K562 (cell line): ENCODE measurements around the gene TMCC1. TPM values are rescaled to one million over a fixed set of nuclear protein-coding genes. Genes with fewer than 3 reads are reported as not detected.

Source experiments
- ATAC-seq: fragments of 200-7000 bp; cut with Tn5 transposase; 3 replicates; pipeline ENCODE4 v1.9.1; 2020; ENCODE audit warnings: moderate library complexity
- BruUV-seq: library from RNA; stranded (reverse); fragments of 400-500 nt; replicated peaks from 2 replicates; lab custom pipeline; 2021; lab: Mats Ljungman, UMichigan
- CTCF ChIA-PET: fragments of 300-600 bp; formaldehyde crosslinking; extraction: SDS; loops from one replicate; lab custom pipeline; 2021; ENCODE audit warnings: low intra/inter-chr PET ratio; lab: Yijun Ruan, JAX
- POLR2A ChIA-PET: fragments of 300-600, 350-650 bp; sonication (Branson Sonifier 250); formaldehyde crosslinking; extraction: SDS; loops from one replicate; lab custom pipeline; 2021; ENCODE audit warnings: antibody characterized with exemption, inconsistent platforms; lab: Yijun Ruan, JAX
- DNase-seq, 4 experiments: peaks; one replicate each; pipeline versions ENCODE4 v3.0.0 to v3.0.0-alpha.2; 2011 to 2018; ENCODE audit warnings: low spot score in 3 of 4, mixed read lengths in 3 of 4; ENCODE audit errors: extremely low read depth in 1 of 4
- FAIRE-seq: peaks from 2 replicates; lab custom pipeline; 2011; peaks lifted over from hg19 to GRCh38; lab: Jason Lieb, UNC
- H2AFZ ChIP-seq: 2 replicates; pipeline ENCODE4 v1.6.0; 2011; ENCODE audit warnings: low read depth, low read length, control low read depth, inconsistent platforms
- H3K27ac ChIP-seq: fragments of 200-600 bp; 3 replicates; pipeline ENCODE4 v1.8.0; 2011; ENCODE audit warnings: low read depth, mild to moderate bottlenecking, control low read depth, inconsistent platforms, low read length, moderate library complexity, mixed read lengths; ENCODE audit errors: extremely low read depth
- H3K27me3 ChIP-seq, 2 experiments: fragments of 300-600 bp in 1 of 2; 2 replicates in 1 of 2; 3 replicates in 1 of 2; pipeline versions ENCODE4 v1.6.0 to v1.8.0; 2011; ENCODE audit warnings: inconsistent platforms in 2 of 2, low read length in 2 of 2, mild to moderate bottlenecking in 1 of 2, mixed read lengths in 1 of 2, moderate library complexity in 1 of 2; ENCODE audit not compliant: control insufficient read depth in 2 of 2, insufficient read depth in 2 of 2
- H3K36me3 ChIP-seq: fragments of 300-600 bp; 3 replicates; pipeline ENCODE4 v1.8.0; 2011; ENCODE audit warnings: mild to moderate bottlenecking, low read length, inconsistent platforms; ENCODE audit not compliant: control insufficient read depth, insufficient read depth
- H3K4me1 ChIP-seq, 2 experiments: fragments of 200-600 bp in 1 of 2; replicated peaks in 1 of 2; 2 replicates in 1 of 2; 3 replicates in 1 of 2; pipeline versions ENCODE4 v1.5.1 to v1.8.0; 2011; ENCODE audit warnings: inconsistent platforms in 2 of 2, low read length in 2 of 2, mild to moderate bottlenecking in 1 of 2, mixed read lengths in 1 of 2, moderate library complexity in 1 of 2; ENCODE audit not compliant: control insufficient read depth in 2 of 2, insufficient read depth in 2 of 2
- H3K4me2 ChIP-seq: 2 replicates; pipeline ENCODE4 v1.6.1; 2011; ENCODE audit warnings: low read length, control low read depth, inconsistent platforms, mixed read lengths; ENCODE audit not compliant: insufficient read depth
- H3K4me3 ChIP-seq: fragments of 200-600 bp; sonication (generic), shearing (Covaris generic); 2 replicates; pipeline ENCODE4 v1.5.1; 2016; ENCODE audit warnings: control low read depth, inconsistent platforms
- H3K79me2 ChIP-seq: fragments of 200-600 bp; 3 replicates; pipeline ENCODE4 v1.8.0; 2011; ENCODE audit warnings: low read length, inconsistent platforms; ENCODE audit not compliant: control insufficient read depth, insufficient read depth
- H3K9ac ChIP-seq, 2 experiments: 2 replicates each; pipeline versions ENCODE4 v1.6.0 to v1.6.1; 2011; ENCODE audit warnings: low read depth in 2 of 2, low read length in 2 of 2, control low read depth in 1 of 2, inconsistent platforms in 1 of 2, mild to moderate bottlenecking in 1 of 2, mixed read lengths in 1 of 2; ENCODE audit not compliant: insufficient read depth in 1 of 2
- H3K9me1 ChIP-seq: one replicate; pipeline ENCODE4 v1.6.0; 2011; ENCODE audit warnings: inconsistent platforms, mild to moderate bottlenecking, low read length, moderate library complexity; ENCODE audit not compliant: control insufficient read depth, insufficient read depth
- H3K9me3 ChIP-seq: replicated peaks from 2 replicates; pipeline ENCODE4 v1.5.1; 2011; ENCODE audit warnings: low read depth, low read length, inconsistent platforms; ENCODE audit not compliant: control insufficient read depth, insufficient read depth
- H4K20me1 ChIP-seq: replicated peaks from 2 replicates; pipeline ENCODE4 v1.6.1; 2011; ENCODE audit warnings: low read length, inconsistent platforms, mixed read lengths; ENCODE audit not compliant: control insufficient read depth, insufficient read depth
- ARID1B ChIP-seq: fragments of 450-650 bp; IDR thresholded peaks from 2 replicates; pipeline ENCODE4 v1.6.1; 2016; ENCODE audit warnings: antibody characterized with exemption, mild to moderate bottlenecking, inconsistent platforms
- HDGF ChIP-seq: fragments of 450-650 bp; IDR thresholded peaks from 2 replicates; pipeline ENCODE4 v1.6.1; 2016
- HNRNPLL ChIP-seq: fragments of 200-400 bp; formaldehyde crosslinking; IDR thresholded peaks from 2 replicates; pipeline ENCODE4 v1.6.1; 2017; ENCODE audit warnings: low read length, low read depth, mild to moderate bottlenecking; ENCODE audit not compliant: poor library complexity, severe bottlenecking
- JUND ChIP-seq, 2 experiments: IDR thresholded peaks; 2 replicates in 1 of 2; 3 replicates in 1 of 2; pipeline ENCODE4 v1.6.1; 2011; ENCODE audit warnings: borderline replicate concordance in 2 of 2, low read depth in 2 of 2, low read length in 2 of 2, improper control_type of control experiment in 1 of 2, missing biosample characterization in 1 of 2, missing genetic modification characterization in 1 of 2, missing genetic modification reagents in 1 of 2
- MXI1 ChIP-seq: IDR thresholded peaks from 2 replicates; pipeline ENCODE4 v1.6.1; 2011; ENCODE audit warnings: low read depth, mild to moderate bottlenecking, improper control_type of control experiment, low read length
- POU5F1 ChIP-seq: fragments of 150-350 bp; IDR thresholded peaks from 2 replicates; pipeline ENCODE4 v1.6.1; 2014; ENCODE audit warnings: borderline replicate concordance, low read length, low read depth, mild to moderate bottlenecking; ENCODE audit not compliant: partially characterized antibody
- TBL1XR1 ChIP-seq, 2 experiments: IDR thresholded peaks; 2 replicates each; pipeline ENCODE4 v1.6.1; 2012; ENCODE audit warnings: improper control_type of control experiment in 2 of 2, low read length in 2 of 2, mild to moderate bottlenecking in 1 of 2
- TCF3 ChIP-seq: sonication (generic); formaldehyde crosslinking; IDR thresholded peaks from 2 replicates; pipeline ENCODE4 v1.4.0; 2020; ENCODE audit warnings: mild to moderate bottlenecking, missing genetic modification reagents
- ZMIZ1 ChIP-seq, 2 experiments: fragments of 150-350 bp in 1 of 2; IDR thresholded peaks; 2 replicates each; pipeline ENCODE4 v1.6.1; 2012 to 2016; ENCODE audit warnings: low read depth in 2 of 2, low read length in 2 of 2, mild to moderate bottlenecking in 1 of 2, moderate library complexity in 1 of 2
- ZNF133 ChIP-seq: fragments of 250-450 bp; sonication (Bioruptor Pico); IDR thresholded peaks from 2 replicates; pipeline ENCODE4 v1.4.0; 2020; ENCODE audit warnings: mild to moderate bottlenecking
- ZNF551 ChIP-seq: fragments of 250-450 bp; sonication (Bioruptor Pico); IDR thresholded peaks from 2 replicates; pipeline ENCODE4 v1.5.0; 2021; ENCODE audit warnings: mild to moderate bottlenecking, moderate library complexity
- ZNF696 ChIP-seq: fragments of 250-450 bp; sonication (Bioruptor Pico); conservative IDR thresholded peaks from 2 replicates; pipeline ENCODE4 v1.4.0; 2020; ENCODE audit warnings: mild to moderate bottlenecking, moderate library complexity
- ZNF76 ChIP-seq: fragments of 250-450 bp; sonication (Bioruptor Pico); IDR thresholded peaks from 2 replicates; pipeline ENCODE4 v1.4.0; 2020; ENCODE audit warnings: mild to moderate bottlenecking, moderate library complexity, borderline replicate concordance
- ZSCAN32 ChIP-seq: fragments of 450-650 bp; formaldehyde crosslinking; IDR thresholded peaks from 2 replicates; pipeline ENCODE4 v1.4.0; 2020; ENCODE audit warnings: mild to moderate bottlenecking, moderate library complexity
- WGBS: fragments of 100-300 bp; shearing (Covaris generic); methylation state at CpG from one replicate; pipeline ENCODE4 v1.1.6; 2016; ENCODE audit warnings: low coverage, mixed read lengths; ENCODE audit not compliant: insufficient coverage; ENCODE audit errors: missing lambda C conversion rate; 5-methylcytosine and 5-hydroxymethylcytosine counted together
- in situ Hi-C: fragments of 300-500 bp; cut with MboI; formaldehyde crosslinking; loops from 4 replicates; pipeline ENCODE4 v1.15.0; 2018; ENCODE audit warnings: inconsistent platforms, mixed read lengths
- intact Hi-C: fragments of 100-400 bp; cut with micrococcal nuclease; formaldehyde crosslinking; loops from 2 replicates; pipeline ENCODE4 v1.14.2; 2022
- polyA plus RNA-seq, 8 experiments: library from polyadenylated mRNA; depleted of rRNA in 4 of 8; stranded (reverse) in 5 of 8; unstranded in 3 of 8; fragments of >200 nt; fragmentation: Nextera tagmentation in 2 of 8; fragmentation: Illumina TruSeq in 1 of 8; extraction: Ambion mirVana in 2 of 8; extraction: Trizol in 1 of 8; gene quantifications; 2 replicates each; pipeline versions ENCODE4 v1.2.1 to v1.2.3, GENCODE V29; 2011 to 2014; ENCODE audit warnings: inconsistent platforms in 1 of 8, missing spikeins in 1 of 8
- total RNA-seq, 7 experiments: library from RNA; depleted of rRNA in 6 of 7; stranded (reverse); fragments of >200 nt in 6 of 7; fragmentation: Illumina TruSeq in 2 of 7; extraction: Trizol in 2 of 7; gene quantifications; 2 replicates each; pipeline versions ENCODE4 v1.2.1 to v1.2.3, GENCODE V29; 2011 to 2021; ENCODE audit warnings: low replicate concordance in 1 of 7
- TF ChIP-seq, protein P1 (sequence below): fragments of 450-650 bp; IDR thresholded peaks from 2 replicates; pipeline ENCODE4 v1.6.1; 2016; ENCODE audit warnings: antibody characterized with exemption
- TF ChIP-seq, protein P2 (sequence below): fragments of 250-450 bp; sonication (Bioruptor Pico); IDR thresholded peaks from 2 replicates; pipeline ENCODE4 v1.8.0; 2022; ENCODE audit warnings: inconsistent platforms

Gene TMCC1
- total and polyA plus RNA-seq, 9 of the 15 experiments (the other 6 are each of a cell fraction or from before 2014, with no cell fraction given): 0.89 to 8.7 (median 4.0) TPM

GRCh38 chr3:129820587-129820986 is 72.9 kb downstream of the TMCC1 start:
- FAIRE-seq: peak; percentile 58
- no peak overlapping the region for H3K4me2 ChIP-seq
- H3K79me2 ChIP-seq: no peaks in the 10 kb centered on the region
- peak in 2 of 4 experiments; percentile 9 to 30 for DNase-seq
- H3K9ac ChIP-seq: peak overlapping the region in 1 of 2 experiments; percentile 20; a peak in 1 of 4 replicates
- H2AFZ ChIP-seq: peak overlapping the region; percentile 48
- peak overlapping the region; percentile 36; the same call in 1 of the 3 replicates for H3K27ac ChIP-seq
- no TSS peak for BruUV-seq
- 21% methylated on average over 4 of the region's 4 CpGs for WGBS
- H3K27me3 ChIP-seq: no peaks in the 10 kb centered on the region
- H4K20me1 ChIP-seq: no peaks in the 10 kb centered on the region
- H3K4me1 ChIP-seq: peaks cover 0 to 8% of the 10 kb centered on the region in 2 experiments; a peak in 2 of 5 replicates
- peak; percentile 57 for ATAC-seq
- POLR2A ChIA-PET: interaction anchor here (0.7 kb wide), 1 partner anchor 925 kb away, joined by 3 read pairs; no protein-coding TSS in a partner anchor
- in situ Hi-C loops (loop anchor here (5.0 to 25.0 kb wide), 2 partner anchors 168 to 433 kb away; no protein-coding TSS in a partner anchor), intact Hi-C loops (no loop called here)
- no peaks in the 10 kb centered on the region for H3K9me3 ChIP-seq
- H3K9me1 ChIP-seq: no peaks in the 10 kb centered on the region
- CTCF ChIA-PET: no interaction called here
- no peaks in the 10 kb centered on the region for H3K36me3 ChIP-seq
- no peak overlapping the region for H3K4me3 ChIP-seq
- TF ChIP-seq ZSCAN32 (CRISPR knock-in tag): no peak
- TF ChIP-seq ZMIZ1 (IDR thresholded peaks at IDR 0.05; ENCODE audit: low read depth in 2 of 2, low read length in 2 of 2): no peak
- TF ChIP-seq, protein P1, sequence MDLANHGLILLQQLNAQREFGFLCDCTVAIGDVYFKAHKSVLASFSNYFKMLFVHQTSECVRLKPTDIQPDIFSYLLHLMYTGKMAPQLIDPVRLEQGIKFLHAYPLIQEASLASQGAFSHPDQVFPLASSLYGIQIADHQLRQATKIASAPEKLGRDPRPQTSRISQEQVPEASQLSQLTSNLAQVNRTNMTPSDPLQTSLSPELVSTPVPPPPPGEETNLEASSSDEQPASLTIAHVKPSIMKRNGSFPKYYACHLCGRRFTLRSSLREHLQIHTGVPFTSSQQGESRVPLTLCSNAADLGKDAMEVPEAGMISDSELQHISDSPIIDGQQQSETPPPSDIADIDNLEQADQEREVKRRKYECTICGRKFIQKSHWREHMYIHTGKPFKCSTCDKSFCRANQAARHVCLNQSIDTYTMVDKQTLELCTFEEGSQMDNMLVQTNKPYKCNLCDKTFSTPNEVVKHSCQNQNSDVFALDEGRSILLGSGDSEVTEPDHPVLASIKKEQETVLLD: no peak
- TF ChIP-seq ARID1B: peak; percentile 90
- no peak for TF ChIP-seq ZNF696 (CRISPR knock-in tag)
- peak; percentile 72 for TF ChIP-seq TCF3 (CRISPR knock-in tag)
- no peak for TF ChIP-seq ZNF551 (CRISPR knock-in tag)
- no peak for TF ChIP-seq JUND (IDR thresholded peaks at IDR 0.05; ENCODE audit: borderline replicate concordance, low read depth, low read length)
- TF ChIP-seq JUND (tag; IDR thresholded peaks at IDR 0.05; ENCODE audit: borderline replicate concordance, low read depth, low read length): 0 out of 3 replicates have a peak, but pooled peaks have one; percentile 20
- TF ChIP-seq HNRNPLL: no peak
- TF ChIP-seq ZNF76 (CRISPR knock-in tag): no peak
- TF ChIP-seq TBL1XR1 (IDR thresholded peaks at IDR 0.05; ENCODE audit: low read length in 2 of 2): 0 out of 4 replicates have a peak, but pooled peaks of 1 of the 2 experiments have one; percentile 18
- TF ChIP-seq MXI1: no peak
- TF ChIP-seq POU5F1: no peak
- no peak for TF ChIP-seq HDGF
- TF ChIP-seq, protein P2, sequence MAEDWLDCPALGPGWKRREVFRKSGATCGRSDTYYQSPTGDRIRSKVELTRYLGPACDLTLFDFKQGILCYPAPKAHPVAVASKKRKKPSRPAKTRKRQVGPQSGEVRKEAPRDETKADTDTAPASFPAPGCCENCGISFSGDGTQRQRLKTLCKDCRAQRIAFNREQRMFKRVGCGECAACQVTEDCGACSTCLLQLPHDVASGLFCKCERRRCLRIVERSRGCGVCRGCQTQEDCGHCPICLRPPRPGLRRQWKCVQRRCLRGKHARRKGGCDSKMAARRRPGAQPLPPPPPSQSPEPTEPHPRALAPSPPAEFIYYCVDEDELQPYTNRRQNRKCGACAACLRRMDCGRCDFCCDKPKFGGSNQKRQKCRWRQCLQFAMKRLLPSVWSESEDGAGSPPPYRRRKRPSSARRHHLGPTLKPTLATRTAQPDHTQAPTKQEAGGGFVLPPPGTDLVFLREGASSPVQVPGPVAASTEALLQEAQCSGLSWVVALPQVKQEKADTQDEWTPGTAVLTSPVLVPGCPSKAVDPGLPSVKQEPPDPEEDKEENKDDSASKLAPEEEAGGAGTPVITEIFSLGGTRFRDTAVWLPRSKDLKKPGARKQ (CRISPR knock-in tag): no peak
- TF ChIP-seq ZNF133 (CRISPR knock-in tag): no peak
